ENCODE data around the gene ATP5F1E.
"Not testable (repeated sequence)": the region's sequence is repeated elsewhere in the genome, so short reads cannot be mapped to it uniquely, and the experiment has no call there.

ATP5F1E gene

DNA sequence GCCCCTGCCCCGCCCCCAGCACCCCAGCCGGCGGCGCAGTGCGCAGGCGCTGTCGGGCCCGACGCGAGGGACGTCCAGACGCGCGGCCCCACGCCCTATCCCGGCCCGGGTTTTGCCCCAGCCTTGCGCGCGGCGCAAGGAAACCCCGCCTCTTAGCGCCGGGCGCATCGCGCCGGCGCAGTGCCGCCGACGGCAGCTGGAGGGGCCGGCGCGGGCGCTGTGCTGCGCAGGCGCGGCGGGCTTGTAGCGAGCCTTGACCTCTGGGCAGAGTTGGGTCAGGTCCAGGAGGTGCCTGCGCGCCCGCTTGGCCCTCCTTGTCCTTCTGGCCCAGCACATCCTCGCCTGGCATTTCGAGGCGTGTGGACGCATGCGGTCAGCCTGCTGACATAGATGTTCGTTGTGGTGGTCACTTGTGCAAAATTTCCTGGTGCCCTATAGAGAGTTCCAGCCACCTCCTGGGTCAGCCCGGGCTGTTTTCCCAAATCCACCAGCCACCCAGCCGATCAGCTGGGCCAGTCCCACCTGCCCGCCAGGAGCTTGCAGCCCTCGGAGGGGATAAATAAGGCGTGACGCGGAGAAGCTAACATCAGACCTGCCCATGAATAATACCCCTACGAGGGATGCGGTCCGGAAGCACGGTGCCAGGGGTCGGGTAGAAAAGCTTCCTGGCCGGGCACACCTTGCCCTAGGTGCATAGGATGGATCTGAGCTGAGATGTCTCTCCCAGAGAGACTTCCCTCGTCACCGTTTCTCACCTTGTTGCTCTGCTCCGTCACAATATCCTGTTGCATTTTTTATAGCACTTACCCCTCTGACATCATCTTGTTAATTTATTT, 10.9 kb upstream of the ATP5F1E start:
- DNase-seq: peak; percentile 75 to 86

DNA sequence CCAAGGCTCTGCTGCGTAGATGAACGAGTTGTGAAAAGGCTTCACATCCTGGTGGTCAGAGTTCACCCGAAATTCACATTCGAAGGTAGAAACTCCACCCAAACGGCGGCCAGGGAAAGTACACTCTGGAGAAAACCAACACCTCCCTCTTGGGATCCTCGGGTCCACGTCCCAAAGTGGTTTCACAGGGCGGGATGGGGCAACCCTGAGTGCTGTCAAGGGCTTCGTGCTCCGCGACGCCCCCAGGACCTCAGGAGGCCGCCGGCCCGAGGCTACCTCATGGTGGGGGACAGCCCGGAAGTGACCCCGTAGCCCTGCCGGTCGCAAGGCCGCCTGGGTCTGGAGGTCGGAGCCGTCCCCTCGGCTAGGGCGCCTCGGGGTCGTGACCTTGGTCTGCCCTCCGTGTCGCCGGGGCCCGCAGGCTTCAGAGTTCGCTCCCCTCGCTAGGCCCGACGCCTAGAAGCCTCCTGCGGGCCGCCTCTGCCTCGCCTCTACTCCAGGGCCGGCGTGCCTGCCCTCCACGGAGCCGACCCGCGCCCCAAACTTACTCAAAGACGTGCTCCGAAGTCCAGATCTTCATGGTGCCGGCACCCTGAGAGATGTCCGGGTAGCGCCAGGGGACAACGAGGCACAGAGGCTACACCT, 10.1 kb upstream of the ATP5F1E start, which contains the start of gene PRELID3B:
PRELID3B (minus strand) TSS at position 636 of the 645 bp plus-strand sequence; CDS start at position 580, 56 bp downstream.
- DNase-seq: no peak

DNA sequence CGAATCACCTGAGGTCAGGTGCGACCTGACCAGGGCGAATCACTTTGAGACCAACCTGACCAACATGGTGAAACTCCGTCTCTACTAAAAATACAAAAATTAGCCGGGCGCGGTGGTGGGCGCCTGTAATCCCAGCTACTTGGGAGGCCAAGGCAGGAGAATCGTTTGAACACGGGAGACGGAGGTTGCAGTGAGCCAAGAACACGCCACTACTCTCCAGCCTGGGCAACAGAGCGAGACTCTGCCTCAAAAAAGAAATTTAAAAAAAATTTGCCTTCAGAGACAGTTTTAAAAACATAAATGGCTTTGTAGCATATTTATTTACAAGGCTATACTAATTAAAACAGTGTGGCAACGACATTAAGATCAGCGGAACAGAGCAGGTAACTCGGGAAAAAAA, 9.4 kb upstream of the ATP5F1E start:
- not testable (repeated sequence) for DNase-seq

DNA sequence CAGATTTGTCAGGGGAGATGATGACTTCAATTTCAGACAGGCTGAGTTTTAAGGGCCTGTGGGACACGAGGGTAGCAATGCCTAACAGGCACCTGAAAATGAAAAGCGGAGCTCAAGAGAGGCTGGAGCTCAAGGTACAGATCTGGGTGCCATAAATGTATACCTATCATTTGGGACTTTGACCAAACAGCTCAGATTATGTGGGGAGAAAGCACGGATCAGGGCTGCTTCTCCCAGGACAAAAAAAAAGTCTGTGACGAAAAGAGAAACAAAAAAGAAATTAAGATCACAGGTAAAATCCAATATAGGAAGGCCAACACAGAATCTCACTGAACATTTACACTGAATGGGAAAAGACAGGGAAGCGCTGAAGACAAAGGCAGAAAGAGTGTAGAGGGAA, 8.5 kb upstream of the ATP5F1E start:
- no peak for DNase-seq

DNA sequence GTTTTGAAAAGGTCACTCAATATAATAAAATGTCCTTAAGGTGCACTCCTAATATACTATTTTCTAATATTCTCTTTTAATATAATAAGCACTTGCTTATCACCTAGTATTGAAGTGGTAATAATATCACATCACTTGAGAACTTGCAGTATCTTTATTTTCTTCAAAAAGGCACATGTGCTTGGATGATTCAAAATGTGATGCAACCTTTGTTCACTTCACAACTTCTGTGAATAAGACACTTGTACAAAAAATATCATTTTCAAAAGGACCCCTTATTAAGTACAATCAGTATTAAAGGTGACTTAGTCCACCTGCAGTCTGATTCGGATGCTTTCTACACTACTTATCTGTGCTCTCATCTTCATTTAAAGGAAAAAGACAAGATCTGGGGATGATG, 7.1 kb upstream of the ATP5F1E start:
- DNase-seq: no peak

DNA sequence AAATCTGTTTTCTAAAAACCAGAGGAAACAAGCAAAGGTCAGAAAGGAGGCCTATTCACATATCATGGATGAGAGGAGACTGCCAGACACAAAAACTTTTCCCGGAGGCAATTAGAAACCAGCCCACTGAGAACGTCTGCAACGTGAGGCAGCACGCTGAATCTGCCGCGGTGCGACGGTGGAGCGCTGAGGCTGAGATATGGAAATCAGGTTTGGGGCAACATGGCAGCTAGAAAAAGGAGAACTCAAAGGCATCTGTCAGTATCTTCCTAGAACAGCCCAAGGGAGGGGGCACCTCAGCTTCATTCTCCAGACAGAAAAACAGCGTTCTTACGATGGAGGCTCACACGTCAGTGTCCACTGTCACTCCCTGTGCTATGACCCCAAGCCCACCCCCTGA, 5.3 kb upstream of the ATP5F1E start:
- no peak for DNase-seq

DNA sequence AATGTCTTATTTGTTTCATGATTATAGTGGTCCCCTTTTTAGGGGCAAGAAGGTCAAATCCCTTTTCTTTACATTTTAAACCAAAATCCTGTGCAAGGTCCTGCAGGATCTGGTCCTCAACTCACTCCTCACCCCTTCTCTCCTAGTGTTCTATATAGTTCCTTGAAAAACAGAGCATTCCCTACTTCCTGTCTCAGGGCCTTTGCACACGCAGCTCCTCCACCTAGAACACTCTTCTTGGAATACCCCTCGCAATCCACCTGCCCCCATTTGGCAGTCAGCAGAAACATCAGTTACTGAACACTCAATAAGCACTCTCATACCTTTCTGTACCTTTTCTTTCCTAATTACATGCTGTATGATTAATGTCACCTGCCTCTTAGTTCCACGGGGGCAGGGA, 3.2 kb upstream of the ATP5F1E start:
- no peak for DNase-seq

DNA sequence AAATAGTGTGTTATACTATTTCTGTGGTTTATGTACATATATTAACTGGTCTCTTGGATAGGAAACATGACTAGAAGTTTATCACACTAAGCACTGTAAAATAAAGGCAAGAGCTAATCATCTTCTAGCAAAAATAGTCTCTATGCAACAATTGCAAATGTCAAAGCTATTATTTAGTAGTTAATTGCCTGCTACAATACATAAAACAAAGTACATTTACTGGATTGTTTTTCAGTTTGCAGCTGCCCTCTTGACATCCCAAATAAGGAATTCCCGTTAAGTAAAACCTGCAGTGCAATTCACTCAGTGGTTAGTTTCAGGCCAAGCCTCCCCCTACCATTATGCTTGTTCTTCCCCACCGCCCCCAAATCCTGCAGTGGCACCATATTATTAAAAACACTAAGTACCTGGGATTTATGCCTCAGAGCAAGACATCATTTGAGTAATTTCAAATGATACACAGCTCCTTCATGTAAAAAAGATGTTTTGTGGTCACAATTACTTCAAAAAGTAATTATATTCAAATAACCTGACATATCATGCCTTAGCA, 1.6 kb upstream of the ATP5F1E start:
- no peak for DNase-seq

DNA sequence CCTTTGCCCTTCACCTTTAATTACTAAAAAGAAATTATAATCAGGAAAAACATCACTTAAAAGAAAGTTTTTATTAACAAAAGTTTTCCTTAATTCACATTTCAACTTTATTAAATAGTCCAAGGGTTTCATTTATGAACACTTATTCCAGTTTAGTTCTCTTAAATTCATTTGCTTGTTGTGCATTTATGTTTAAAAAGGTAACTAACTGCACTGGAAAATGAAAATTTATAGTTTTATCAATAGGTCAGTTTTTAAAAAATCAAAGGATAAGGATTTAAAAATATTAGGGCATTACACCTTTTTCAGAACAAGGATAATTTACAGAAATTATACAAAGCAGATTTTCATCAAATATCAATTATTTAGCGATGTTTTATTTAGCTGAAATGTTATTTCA, 958 bp upstream of the ATP5F1E start:
- DNase-seq: no peak

DNA sequence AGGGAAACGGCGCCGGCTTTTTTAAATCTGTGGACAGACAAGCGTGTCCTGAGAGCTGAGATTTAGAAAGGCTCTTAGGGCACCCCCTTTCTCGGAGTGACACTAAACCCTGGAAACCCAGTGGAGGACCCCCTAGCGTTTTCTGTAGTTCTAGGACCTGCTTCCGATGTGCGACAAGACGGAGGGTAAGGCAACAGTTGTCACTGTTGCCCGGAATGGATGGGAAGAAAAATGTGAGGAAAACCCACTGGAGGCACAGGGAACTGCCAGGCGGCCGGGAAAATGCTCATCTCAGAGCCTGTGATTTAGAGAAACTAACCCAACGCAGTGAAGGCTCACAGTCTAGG, 551 bp upstream of the ATP5F1E start:
- DNase-seq: no peak

DNA sequence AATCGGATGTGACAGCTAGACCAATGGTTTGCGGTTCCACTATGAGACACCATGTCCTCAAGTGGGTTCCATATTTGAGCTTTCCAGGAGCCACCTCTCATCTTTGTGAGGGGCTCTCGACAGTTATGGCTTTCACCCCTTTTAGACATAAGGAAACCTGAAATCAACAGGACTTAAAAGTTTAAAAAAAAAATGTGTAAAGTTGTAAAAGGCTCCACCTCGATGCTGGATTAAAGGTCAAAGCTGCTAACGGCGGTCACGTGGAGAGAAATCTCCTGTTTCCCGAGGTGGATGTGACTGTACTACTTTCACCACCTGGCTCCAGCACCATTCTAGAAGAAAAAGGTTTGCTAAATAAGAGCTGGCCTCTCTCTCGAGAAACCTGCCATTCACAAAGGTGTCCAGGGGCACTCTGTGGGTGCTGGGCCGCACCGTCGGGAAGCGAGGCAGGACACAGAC, 542 bp downstream of the ATP5F1E start:
- DNase-seq: no peak

DNA sequence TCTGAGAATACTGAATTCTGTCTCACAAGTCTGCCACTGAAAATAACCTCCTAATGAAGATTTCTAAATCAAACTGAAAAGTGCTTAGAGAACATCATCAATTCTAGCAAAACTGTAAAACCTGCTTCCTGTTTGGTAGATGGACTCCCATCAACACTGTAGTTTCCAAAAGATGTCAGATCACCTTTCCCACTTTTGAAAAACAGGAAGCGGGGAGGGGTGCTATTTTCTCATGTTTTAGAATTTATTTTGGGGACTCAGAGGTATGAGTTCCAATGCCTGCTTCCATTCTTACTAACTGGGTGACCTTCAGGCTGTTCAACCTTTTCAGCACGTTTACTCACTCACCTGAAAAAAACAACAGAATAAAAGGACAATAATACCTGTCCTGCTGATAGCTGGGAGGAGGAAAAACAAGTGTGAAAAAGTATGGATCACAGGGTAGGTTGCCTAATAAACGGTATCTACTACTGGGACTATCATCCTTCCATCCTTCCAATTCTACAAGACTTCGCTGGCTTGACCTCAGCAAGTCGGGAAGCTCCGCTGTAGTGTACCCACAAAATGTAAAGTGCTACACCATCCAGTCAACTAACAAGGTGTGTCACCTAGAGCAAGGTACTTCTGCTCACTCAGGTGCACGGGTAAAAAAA, 1.1 kb downstream of the ATP5F1E start:
- DNase-seq: no peak

DNA sequence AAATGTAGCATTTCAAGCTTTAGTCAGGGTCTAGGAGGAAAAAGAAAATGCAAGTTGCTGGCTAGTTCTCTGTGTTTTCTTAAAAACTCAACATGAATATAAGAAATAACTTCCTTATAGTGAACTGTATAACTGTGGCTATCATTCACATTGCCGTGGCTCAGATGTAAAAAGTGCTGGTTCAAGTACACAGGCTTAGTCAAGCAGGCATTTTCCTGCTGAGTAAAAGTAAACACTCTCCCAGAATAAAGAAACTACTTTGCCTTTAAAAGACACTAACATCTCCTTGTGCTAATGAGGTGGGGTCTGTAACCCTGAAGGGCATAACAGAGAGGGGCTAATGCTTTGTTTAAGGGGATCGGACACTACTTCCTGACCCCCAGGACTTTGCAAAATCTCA, 3.3 kb downstream of the ATP5F1E start:
- no peak for DNase-seq

DNA sequence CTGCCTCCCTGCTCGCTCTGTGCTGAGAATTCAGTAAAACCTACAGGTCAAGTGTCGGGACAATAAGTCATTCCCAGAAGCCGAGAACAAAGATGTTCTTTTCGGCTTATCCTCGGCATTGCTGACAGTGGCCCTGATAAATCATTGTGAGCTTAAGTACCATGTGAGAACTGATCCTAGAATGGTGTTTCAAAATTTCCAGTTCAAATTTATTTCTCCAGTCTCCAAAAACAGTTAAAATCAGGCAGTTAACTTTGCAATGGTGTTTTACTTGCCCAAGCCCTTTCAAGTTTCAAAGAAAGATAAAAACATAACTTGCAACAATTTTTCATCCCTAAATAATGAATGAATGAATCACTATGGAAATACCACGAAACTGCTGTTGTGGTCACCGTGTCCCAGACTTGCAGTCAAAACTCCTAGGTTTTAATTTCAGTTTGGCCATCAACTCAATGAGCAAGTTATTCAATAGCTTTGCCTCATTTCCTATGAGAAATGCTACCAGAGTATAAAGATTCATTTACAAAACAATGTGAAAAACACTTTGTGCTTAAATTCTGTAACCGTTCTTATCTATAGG, 4.3 kb downstream of the ATP5F1E start:
- DNase-seq: no peak

DNA sequence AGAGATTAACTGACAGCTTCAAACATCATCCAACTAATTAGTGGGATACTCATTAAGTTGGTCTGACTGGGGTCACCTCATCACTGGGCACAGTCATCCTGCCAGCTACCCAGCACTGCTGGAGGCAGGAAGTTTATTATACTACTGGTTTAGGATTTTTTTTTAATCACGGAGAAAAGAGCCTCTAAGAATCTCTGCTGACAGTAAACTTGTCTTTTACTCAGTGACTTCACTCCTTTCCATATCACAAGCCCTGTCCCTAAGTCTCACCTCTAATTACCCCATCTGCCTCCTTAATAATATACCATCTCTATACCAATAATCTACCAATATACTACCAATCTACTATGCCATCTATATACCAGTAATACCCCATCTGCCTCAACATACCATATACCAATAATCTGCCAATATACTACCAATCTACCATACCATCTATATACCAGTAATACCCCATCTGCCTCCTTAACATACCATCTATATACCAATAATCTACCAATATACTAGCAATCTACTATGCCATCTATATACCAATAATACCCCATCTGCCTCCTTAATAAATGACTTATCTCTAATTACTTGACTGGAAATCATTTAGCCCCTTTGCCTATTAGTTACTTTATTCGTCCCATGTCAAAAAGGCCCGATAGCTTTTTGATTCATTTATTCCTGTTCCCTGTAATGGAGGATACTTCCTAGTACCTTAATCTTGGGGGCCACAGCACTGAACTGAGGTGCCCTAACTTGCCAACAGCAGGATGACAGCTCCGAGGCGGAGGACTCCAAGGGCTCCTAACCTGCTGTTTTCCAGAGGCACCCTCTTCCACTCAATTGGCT, 5.0 kb downstream of the ATP5F1E start:
- no peak for DNase-seq

DNA sequence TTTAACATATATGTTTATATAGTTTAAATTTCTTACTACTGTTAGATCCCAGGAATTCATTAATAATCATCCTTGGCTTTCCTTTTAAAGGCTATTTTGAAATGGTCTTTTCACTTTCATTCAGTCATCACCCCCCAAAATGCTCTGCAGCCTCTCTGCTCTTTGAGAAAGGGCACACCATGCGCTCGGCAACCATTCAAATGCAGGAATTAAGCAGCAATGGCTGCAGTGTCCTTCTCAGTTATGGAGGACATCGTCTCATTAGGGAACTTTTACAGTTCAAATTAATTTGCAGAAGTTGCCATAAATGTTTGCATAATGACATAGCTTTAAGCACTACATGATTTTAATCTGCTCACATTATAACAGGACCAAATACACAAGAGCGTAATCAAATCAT, 6.6 kb downstream of the ATP5F1E start:
- no peak for DNase-seq

DNA sequence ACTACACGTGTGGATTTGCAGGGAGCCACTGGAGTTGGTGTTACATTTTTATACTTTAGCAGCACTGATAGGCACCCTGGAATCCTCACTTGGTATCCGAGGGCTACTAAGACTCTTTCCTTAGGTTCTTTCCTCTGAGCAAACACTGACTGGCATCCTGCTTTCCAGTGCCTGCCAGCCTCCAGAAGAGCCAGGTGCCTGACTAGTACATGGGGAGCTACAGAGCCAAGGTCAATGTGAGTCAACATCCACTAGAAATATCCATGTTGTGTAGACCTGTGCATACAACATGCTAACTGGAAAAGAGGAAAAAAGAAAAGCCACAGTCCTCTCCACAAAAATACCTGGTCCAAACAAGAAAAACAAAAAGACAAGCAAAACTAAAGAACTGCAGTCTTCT, 7.0 kb downstream of the ATP5F1E start:
- DNase-seq: no peak

DNA sequence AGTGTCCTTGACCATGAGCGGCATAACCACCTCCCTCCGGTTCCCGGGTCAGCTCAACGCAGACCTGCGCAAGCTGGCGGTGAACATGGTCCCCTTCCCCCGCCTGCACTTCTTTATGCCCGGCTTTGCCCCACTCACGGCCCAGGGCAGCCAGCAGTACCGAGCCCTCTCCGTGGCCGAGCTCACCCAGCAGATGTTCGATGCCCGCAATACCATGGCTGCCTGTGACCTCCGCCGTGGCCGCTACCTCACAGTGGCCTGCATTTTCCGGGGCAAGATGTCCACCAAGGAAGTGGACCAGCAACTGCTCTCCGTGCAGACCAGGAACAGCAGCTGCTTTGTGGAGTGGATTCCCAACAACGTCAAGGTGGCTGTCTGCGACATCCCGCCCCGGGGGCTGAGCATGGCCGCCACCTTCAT, 8.0 kb downstream of the ATP5F1E start:
- DNase-seq: no peak

DNA sequence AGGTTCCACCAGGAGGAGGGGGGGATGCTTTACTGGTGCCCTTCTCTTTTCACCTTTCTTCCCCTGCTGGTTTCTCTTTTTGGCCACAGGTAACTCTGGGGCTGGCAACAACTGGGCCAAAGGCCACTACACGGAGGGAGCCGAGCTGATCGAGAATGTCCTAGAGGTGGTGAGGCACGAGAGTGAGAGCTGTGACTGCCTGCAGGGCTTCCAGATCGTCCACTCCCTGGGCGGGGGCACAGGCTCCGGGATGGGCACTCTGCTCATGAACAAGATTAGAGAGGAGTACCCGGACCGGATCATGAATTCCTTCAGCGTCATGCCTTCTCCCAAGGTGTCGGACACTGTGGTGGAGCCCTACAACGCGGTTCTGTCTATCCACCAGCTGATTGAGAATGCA, 8.5 kb downstream of the ATP5F1E start:
- no peak for DNase-seq

DNA sequence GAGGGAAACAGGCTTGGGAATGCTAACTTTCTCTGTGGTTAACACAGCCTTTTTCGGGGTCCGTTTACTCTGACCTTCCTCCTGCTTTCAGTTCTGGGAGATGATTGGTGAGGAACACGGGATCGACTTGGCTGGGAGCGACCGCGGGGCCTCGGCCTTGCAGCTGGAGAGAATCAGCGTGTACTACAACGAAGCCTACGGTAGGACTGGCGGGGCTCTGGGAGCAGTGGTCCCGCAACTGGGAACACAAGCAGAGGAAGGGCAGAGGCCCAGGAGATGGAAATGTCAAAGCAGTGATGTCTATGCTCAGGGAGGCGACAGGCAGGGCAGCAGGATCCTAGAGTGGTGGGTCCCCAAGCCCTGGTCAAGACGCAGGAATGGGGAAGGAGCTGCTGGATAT, 9.4 kb downstream of the ATP5F1E start:
- no peak for DNase-seq

DNA sequence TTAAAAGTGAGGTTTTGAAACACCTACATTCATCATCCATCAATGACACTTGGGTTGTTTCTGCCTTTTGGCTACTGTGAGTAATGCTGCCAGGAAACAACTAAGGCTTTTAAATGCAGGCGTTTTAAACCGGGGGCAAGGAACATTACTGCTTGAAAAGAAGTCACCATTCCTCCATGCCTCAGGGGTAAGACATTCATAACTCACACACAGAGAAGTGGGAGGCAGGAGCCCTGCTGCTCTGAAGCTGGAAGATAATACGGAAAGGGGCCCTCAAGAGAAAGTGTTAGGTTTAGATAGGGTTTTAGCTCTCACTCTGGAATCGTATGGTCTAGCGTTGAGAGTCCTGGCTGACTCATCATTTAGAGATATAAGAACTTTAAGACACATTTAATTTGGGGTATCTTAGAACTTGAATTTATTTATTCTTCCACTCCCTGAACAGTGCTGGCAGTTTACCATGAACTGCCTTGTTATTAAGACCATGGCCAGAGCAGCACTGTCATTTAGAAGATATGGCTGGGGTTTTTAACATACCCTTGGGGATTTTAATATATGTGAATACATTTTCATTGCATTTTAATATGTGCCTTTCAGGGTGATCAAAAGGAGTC, 11.1 kb downstream of the ATP5F1E start:
- no peak for DNase-seq

DNA sequence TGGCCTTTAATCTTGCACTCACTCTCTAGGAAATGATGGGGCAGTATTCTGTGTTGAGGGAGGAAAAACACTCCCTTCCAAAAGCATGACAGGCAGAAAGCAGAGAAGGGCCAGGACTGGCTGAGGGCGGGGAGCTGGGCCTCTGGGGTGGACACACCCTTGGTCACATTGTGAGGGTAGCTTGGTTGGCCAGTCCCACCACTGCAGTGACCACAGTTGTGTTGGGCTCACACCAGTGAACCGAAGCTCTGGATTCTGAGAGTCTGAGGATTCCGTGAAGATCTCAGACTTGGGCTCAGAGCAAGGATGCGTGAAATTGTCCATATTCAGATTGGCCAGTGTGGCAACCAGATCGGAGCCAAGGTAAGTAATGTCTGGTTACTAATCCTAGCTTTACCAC, 12.9 kb downstream of the ATP5F1E start, which contains the start of gene TUBB1:
TUBB1 (plus strand) TSS at position 213 of the 400 bp plus-strand sequence; CDS start at position 307, 94 bp downstream.
- DNase-seq: no peak

Measured in hippocampal formation (tissue), 2 donors.